HG02763 (cell line): ENCODE data around the gene SIGMAR1.
A peak's percentile ranks its signal among the peaks of the same experiment; 100 is the strongest.

Source experiments
- ATAC-seq: cut with Tn5 transposase; IDR thresholded peaks from one replicate; pipeline ENCODE4 v1.9.1; 2021; ENCODE audit warnings: mild to moderate bottlenecking, moderate library complexity; ENCODE audit not compliant: unreplicated experiment

SIGMAR1 gene

GRCh38 chr9:34637356-34638137 is at the start of gene SIGMAR1:
Gene SIGMAR1 (minus strand): TSS chr9:34637787. CDS start chr9:34637697, 90 bp downstream.
- peak; percentile 92 for ATAC-seq

GRCh38 chr9:34686732-34687131 is 49.1 kb upstream of the SIGMAR1 start:
- no peak for ATAC-seq

GRCh38 chr9:34686231-34686630 is 48.6 kb upstream of the SIGMAR1 start:
- no peak for ATAC-seq

- ATAC-seq = no peak
Measured at GRCh38 chr9:34685591-34685990, 48.0 kb upstream of the SIGMAR1 start.

GRCh38 chr9:34684816-34685215 is 47.2 kb upstream of the SIGMAR1 start:
- ATAC-seq = no peak

- ATAC-seq = no peak
Measured at GRCh38 chr9:34684145-34684544, 46.6 kb upstream of the SIGMAR1 start.

GRCh38 chr9:34675869-34676268 is 38.3 kb upstream of the SIGMAR1 start:
- ATAC-seq = no peak

GRCh38 chr9:34675048-34675714 is 37.6 kb upstream of the SIGMAR1 start:
- ATAC-seq = no peak

- ATAC-seq = no peak
Measured at GRCh38 chr9:34674440-34674839, 36.9 kb upstream of the SIGMAR1 start.

- ATAC-seq = no peak
Measured at GRCh38 chr9:34671307-34671706, 33.7 kb upstream of the SIGMAR1 start.

GRCh38 chr9:34669809-34670562 is 32.4 kb upstream of the SIGMAR1 start:
- ATAC-seq = no peak

- ATAC-seq = peak; percentile 58
Measured at GRCh38 chr9:34665381-34666250, 28.0 kb upstream of the SIGMAR1 start.

- peak; percentile 21 for ATAC-seq
Measured at GRCh38 chr9:34665067-34665380, 27.4 kb upstream of the SIGMAR1 start.

GRCh38 chr9:34664281-34665066 is 26.9 kb upstream of the SIGMAR1 start:
- ATAC-seq = peak; percentile 38

- no peak for ATAC-seq
Measured at GRCh38 chr9:34663303-34663605, 25.7 kb upstream of the SIGMAR1 start.

GRCh38 chr9:34662526-34663302 is 25.1 kb upstream of the SIGMAR1 start, which contains the start of gene CCL27:
Gene CCL27 (minus strand): TSS chr9:34662657. CDS start chr9:34662633, 24 bp downstream.
- ATAC-seq = no peak

- ATAC-seq = no peak
Measured at GRCh38 chr9:34659592-34660253, 22.1 kb upstream of the SIGMAR1 start.

- ATAC-seq = no peak
Measured at GRCh38 chr9:34658461-34658860, 20.9 kb upstream of the SIGMAR1 start.

GRCh38 chr9:34656992-34657391 is 19.4 kb upstream of the SIGMAR1 start:
- no peak for ATAC-seq
